SKM-1 treated with dmso at 0.1 percent for 144 hours (cell line): ENCODE data around the gene CLHC1.
"Not testable (repeated sequence)": the region's sequence is repeated elsewhere in the genome, so short reads cannot be mapped to it uniquely, and the experiment has no call there.

Experiments
- DNase-seq: peaks from one replicate; lab custom pipeline; 2025; ENCODE audit not compliant: unreplicated experiment; lab: John Stamatoyannopoulos, UW

Gene CLHC1

DNA sequence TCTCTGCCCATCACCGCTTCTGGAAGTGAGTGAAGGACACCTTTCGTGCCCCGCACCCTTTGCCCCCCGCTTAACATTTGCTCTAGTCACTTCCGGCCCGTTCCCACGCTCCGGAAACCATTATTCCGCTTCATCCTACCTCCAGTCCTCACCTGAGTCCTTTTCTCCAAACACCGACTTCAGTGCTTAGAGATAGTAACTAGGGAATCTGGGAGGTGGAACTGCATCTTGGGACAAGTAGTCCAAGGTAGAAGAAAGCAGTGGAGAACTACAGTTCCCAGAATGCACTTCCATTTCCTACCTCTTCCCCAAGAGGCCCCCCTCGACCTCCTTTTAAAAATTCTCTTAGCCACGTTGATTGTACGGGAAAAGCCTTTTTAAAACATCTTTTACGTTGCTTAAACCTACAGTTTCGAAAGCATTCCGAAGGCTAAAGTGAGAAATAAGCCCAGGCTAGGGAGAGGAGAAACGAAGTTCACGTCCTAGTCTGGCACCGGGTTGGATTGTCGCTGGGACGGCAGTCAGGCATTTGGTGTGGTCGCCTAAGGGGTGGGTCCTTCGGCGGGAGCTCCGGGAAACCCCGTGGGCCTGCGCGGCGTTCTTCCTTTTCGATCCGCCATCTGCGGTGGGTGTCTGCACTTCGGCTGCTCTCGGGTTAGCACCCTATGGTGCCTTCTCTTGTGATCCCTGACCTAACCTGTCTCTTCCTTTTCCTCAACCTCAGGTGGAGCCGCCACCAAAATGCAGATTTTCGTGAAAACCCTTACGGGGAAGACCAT is at the start of gene CLHC1, which contains the start of gene RPS27A:
Gene CLHC1, minus strand, starts transcription at position 210 of the 779 bp plus-strand sequence. CDS start 9,882 bp downstream, outside the sequence.
Gene RPS27A, plus strand, starts transcription at position 605 of the 779 bp plus-strand sequence. Its CDS starts 137 bp downstream, at position 742.
- DNase-seq = peak; percentile 94

GRCh38 chr2:55280851-55281546 is 48.9 kb upstream of the CLHC1 start:
- not testable (repeated sequence) for DNase-seq

- DNase-seq = not testable (repeated sequence)
Observed at GRCh38 chr2:55279859-55280424, 47.8 kb upstream of the CLHC1 start.

- DNase-seq = not testable (repeated sequence)
Observed at GRCh38 chr2:55279214-55279835, 47.2 kb upstream of the CLHC1 start.

- DNase-seq = no peak
Observed at GRCh38 chr2:55277310-55277709, 45.2 kb upstream of the CLHC1 start.

- not testable (repeated sequence) for DNase-seq
Observed at GRCh38 chr2:55274346-55274745, 42.3 kb upstream of the CLHC1 start.

GRCh38 chr2:55269645-55269990 is 37.5 kb upstream of the CLHC1 start:
- DNase-seq = no peak

DNA sequence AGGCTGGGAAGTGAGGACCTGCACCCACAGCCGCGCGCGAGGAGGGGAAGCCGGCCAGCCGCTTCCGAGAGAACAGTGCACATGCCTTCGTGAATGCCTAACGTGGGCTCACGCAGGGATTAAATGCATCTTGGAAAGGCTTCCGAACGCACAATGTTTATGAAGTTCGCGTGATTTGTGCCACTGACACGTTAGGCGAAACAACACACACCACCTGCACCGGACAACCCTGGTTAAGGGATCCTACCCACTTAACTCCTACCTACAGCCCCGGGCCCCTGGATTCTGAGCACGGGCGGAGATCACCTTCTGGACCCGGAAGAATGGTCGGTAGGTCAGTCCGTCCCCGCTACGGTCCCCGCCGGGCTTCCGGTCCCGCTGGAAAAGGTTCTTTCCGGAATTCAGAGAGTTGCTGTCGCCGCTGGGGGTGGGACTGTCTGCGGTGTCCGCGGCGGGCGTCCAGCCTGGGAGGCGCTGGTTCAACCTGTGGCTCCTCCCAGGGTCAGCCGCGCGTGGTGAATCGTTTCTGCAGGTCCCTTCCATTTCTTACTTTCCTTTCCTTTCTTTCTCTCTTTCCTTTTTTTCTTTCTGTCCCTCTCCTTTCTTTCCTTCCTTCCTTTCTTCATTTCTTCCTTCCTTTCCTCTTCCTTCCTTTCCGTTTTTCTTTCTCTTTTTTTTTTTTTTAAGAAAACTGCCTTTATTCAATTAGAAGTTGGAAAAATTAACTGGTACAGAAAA is 37.0 kb upstream of the CLHC1 start, which contains the start of gene MTIF2:
Gene MTIF2, minus strand, starts transcription at position 325 of the 738 bp plus-strand sequence. CDS start 5,373 bp downstream, outside the sequence.
- DNase-seq = peak; percentile 93

- DNase-seq = no peak
Observed at GRCh38 chr2:55268288-55268906, 36.3 kb upstream of the CLHC1 start.

DNA sequence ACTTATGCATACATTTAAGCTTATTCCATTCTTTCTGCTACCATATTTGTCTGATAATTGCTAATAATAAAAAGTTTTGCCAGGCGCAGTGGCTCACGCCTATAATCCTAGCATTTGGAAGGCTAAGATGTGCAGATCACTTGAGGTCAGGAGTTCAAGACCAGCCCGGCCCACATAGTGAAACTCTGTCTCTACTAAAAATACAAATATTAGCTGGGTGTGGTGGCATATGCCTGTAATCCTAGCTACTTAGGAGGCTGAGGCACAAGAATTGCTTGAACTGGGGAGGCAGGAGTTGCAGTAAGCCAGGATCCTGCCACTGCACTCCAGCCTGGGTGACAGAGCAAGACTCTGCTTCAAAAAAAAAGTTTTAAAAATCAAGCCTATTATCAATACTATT is 27.5 kb upstream of the CLHC1 start:
- DNase-seq = not testable (repeated sequence)

DNA sequence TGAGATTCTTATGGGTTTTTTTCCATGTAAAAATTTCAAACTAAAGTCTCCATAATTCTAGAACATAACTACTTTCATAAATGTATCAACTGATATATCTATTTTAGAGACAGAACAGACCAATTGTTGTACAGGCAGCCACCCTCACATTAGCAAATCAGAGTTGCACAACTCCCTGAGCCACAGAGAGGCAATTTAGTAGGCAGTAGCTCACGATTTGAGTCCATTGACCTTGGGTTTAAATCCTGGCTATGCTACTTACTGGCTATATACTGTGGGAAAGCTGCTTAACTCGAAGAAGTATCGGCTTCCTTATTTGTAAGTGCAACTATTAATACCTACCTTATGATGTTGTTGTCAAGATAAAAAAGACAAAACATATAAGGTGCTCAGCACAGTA is 20.7 kb upstream of the CLHC1 start:
- no peak for DNase-seq

DNA sequence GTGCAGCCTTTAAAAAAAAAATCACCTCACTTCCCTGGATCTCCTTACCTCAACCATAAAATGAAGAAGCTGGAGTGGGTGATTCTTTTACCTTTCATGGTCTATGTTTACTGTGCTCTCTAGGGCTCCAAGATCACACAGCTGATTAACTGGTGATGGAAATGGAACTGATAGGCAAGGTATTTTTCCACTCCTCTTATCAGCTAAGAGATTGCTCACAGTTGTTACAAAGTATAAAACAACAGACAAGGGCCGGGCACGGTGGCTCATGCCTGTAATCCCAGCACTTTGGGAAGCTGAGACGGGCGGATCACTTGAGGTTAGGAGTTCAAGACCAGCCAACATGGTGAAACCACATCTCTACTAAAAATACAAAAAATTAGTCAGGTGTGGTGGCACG is 14.9 kb upstream of the CLHC1 start:
- no peak for DNase-seq

DNA sequence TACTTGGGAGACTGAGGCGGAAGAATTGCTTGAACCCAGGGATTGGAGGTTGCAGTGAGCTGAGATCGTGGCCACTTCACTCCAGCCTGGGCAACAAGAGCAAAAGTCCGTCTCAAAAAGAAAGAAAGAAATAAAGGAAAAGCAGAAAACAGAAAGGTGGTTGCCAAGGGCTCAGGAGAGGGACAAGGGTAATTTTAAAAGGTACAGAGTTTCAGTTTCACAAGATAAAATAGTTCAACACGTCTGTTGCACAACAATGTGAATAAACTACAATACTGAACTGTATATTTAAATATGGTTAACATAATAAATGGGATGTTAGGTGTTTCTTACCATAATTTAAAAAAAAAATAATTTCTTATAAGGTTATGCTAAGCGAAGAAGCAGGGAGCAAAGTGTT is 13.3 kb upstream of the CLHC1 start:
- DNase-seq = no peak

DNA sequence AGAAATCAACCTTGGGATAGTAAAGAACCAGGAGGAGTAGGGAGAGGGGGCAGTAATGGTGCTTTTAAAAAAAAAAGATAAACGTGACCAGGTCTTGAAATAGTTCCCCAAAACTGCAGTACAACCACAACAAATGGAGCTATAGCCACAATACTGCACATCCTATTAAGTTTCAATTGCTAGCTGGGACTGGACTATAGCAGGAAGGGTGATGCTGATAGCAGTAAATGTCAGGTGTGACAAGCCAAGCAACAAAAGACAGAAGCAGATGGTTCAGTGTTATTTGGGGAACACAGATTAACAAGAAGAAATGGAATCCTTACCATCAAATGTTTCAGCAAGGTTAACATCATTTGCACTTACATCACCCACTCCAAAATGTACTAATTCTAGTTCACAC is 10.5 kb upstream of the CLHC1 start:
- no peak for DNase-seq

GRCh38 chr2:55241582-55241981 is 9.5 kb upstream of the CLHC1 start:
- DNase-seq = not testable (repeated sequence)

GRCh38 chr2:55239656-55240222 is 7.6 kb upstream of the CLHC1 start:
- no peak for DNase-seq

DNA sequence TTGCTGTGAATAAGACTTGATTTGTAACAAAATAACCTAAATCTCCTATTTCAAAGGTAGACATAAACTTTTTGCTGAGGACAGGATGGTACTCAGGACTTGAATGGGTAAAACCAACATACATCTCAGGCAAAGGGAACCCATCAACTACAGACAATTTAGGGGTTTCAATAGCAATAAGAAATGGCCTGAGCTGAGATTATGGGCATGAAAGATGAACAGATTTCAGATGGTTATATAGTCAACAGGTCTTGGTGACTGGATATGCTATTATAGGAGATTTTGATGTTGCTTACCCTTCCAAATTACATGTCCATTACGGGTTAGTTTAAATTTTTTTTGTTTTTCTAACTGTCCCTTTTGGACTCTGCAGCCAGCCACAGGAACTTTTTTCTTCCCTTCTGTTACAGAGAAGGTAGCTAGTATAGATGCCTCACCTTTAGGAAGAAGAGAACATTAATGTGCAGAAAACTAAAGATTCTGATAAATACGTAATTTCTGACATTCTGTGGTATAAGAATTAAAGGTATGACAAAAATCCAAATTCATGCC is 5.0 kb upstream of the CLHC1 start:
- DNase-seq = no peak

- DNase-seq = no peak
Observed at GRCh38 chr2:55235724-55236538, 3.8 kb upstream of the CLHC1 start.

GRCh38 chr2:55233658-55233940 is 1.5 kb upstream of the CLHC1 start:
- no peak for DNase-seq
